Inferior parietal cortex (tissue), 1 donor: ENCODE results near the gene IP6K3.

ENCODE experiments used
- DNase-seq: peaks from one replicate; pipeline ENCODE4 v3.0.0-alpha.2; 2016; ENCODE audit errors: extremely low spot score

IP6K3 gene

DNA sequence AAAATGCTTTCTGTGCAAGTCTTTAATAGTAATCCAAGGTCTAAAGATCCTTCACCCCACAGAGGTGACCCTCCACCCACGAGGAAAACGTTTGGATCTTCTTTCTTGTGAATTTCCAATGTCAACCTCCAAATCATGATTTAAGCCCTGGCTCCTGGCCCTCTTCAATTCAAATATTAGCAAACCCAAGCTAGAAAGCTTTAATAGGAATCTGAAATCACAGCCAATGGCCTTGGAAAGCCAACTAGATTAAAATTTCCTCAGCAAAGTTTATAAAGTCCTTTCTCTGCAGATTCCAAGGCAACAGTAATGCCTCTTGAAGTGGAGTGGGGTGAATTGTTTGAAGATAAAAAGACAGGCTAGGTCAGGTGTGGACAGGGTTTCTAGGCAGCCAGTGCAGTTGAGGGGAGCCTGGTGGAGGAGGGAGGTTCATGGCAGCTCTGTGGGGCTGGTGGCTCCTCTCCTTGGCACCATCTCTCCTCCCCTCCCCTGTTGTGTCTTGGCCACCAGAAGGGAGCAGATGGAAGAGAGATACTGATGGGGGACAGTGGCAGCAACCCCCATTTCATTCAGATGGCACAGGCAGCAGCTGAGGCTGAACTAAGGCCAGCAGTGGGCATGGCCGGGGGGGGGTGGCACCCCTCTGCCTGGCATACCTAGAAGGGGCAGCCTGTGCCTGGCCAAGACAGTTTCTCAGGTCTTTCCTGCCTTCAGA is 23.2 kb downstream of the IP6K3 start:
- no peak for DNase-seq

DNA sequence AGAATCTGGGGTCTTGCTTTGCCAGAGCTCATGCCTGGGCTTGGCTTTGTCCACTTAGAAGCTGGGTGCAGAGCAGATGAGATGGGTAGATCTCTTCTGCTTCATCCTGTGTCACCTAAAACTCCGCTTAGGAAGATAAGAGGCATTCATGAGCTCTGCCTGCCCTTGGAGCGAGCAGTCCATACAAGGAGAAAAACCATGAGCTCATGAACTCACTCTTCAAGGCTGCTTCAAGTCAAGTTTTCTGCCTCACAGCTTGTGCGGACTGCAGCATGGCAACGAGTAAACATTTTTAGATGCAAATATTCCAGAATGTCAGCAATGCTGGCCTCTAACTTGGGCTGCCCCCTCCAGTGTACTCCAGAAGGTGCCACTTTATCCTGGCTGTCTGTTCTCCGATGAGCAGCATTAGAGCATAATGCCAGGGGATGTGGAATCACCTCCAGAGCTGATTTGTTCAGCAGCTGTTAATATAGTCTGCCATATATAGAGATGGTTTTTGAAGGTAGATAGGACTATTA is 24.5 kb downstream of the IP6K3 start:
- no peak for DNase-seq

GRCh38 chr6:33721508-33721907 is 25.2 kb downstream of the IP6K3 start:
- no peak for DNase-seq

- DNase-seq: no peak
Observed at GRCh38 chr6:33720998-33721397, 25.7 kb downstream of the IP6K3 start.

- no peak for DNase-seq
Observed at GRCh38 chr6:33719326-33719987, 27.2 kb downstream of the IP6K3 start.

DNA sequence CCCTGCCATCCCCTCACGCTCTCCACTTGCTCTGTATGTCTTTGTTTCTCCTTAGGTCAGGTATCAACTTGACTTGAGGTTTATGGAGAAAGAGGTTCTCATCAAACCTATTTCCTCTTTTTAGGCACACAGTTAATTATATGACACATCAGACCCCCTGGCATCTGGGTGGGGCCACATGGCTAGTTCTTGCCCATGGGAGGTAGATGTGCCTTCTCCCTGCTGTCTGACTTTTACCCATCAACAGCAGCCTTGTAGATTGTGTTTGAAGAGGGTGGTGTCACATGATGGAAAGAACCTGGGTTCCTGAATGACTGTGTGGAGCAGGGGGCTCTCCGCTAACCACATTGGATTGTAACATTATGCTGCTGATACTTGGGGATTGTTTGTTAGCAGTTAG is 28.0 kb downstream of the IP6K3 start:
- DNase-seq: no peak

- DNase-seq: no peak
Observed at GRCh38 chr6:33717934-33718455, 28.7 kb downstream of the IP6K3 start.

GRCh38 chr6:33716890-33717632 is 29.6 kb downstream of the IP6K3 start:
- DNase-seq: no peak

GRCh38 chr6:33716379-33716778 is 30.3 kb downstream of the IP6K3 start:
- DNase-seq: no peak

DNA sequence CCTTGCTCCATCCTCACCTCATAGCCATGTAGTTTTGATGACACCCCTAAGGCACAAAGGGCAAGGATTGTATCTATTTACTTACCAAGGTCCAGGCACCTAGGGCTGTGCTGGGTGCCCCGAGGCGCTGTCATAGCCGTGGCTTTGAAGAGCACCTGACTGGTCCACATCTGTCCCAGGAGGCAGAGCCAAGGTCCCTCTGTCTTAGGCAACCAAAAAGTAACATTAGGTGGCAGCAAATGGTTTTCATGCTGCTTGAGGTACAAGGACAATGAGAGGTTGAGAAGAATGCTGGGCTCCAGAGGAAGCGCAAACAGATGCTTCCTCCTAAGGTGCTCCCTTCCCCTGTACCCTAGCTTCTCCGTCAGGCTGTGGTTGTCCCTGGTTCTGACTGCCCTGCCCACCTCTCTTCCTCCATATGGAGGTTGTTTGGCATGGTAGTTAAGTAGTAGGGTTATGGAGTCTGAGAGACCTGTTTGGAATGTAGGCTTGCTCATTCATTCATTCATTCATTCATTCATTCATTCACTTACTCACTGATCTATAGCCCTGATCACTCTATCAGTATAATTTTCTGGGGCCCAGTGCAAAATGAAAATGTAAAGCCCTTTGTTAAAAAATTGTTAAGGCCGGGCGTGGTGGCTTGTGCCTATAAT is 32.2 kb downstream of the IP6K3 start:
- DNase-seq: no peak

DNA sequence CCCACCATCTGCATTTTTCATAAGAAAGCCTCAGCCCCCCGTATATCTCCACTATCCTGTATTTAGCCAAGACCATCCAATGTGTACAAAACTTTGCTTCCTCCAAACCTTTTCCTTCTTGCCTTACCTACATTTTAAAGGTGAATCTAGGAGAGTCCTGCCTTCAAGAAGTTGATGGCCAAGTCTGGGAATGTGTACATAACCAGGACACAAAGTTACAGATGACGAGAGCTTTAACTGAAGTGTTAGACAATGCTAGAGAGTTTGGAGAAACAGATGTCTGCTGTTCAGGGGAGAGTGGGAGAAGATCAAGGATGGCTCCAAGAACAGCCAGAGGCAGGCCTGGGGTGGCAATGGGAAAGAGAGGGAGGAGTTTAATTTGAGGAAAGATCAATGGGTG is 32.9 kb downstream of the IP6K3 start:
- DNase-seq: no peak

DNA sequence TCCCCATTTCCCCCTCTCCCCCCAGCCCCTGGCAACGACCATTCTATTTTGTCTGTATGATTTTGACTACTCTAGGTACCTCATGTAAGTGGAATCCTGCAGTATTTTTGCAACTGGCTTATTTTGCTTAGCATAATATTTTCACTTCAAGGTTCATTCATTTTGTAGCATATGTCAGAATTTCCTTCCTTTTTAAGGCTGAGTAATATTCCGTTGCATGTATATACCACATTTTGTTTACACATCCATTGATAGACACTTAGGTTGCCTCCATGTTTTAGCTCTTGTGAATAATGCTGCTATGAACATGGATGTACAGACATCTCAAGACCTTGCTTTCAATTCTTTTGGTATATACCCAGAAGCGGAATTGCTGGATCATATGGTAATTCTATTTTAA is 33.8 kb downstream of the IP6K3 start:
- no peak for DNase-seq

GRCh38 chr6:33711140-33712129 is 35.3 kb downstream of the IP6K3 start, which contains the start of gene UQCC2:
UQCC2 (minus strand) TSS chr6:33711700; CDS start chr6:33711686, 14 bp downstream.
- DNase-seq: peak; percentile 98

- DNase-seq: no peak
Observed at GRCh38 chr6:33710296-33711121, 36.2 kb downstream of the IP6K3 start.

DNA sequence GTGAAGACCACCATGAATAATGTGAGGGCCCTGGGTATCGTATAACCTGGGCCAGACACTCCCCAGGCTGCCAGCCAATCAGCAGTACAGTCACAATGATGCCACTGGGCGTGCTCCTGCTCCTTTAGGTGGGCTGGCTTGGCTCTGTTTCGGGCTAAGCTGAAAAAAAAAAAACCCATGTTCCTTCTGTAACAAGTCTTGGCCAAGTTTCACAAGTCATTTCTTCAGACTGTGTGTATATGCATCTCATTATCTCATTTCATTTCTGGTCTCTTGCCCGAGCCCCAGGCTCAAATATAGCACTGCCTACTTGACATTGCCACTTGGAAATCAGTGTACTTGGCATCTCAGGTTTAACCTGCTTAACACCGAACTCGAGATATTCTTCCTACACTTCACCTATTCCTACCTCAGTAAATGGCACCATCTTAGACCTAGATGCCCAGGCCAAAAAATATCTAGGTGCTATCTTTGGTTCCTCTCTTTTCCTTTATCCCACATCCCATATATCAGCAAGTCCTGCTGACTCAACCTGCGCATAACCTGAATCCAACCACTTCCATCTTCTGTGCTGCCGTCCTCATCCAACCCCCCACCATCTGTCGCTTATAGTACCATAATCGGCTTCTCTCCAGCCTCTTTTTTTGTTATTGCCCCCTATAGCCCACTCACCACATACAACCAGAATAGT is 37.0 kb downstream of the IP6K3 start:
- no peak for DNase-seq

- no peak for DNase-seq
Observed at GRCh38 chr6:33708516-33709204, 38.0 kb downstream of the IP6K3 start.

DNA sequence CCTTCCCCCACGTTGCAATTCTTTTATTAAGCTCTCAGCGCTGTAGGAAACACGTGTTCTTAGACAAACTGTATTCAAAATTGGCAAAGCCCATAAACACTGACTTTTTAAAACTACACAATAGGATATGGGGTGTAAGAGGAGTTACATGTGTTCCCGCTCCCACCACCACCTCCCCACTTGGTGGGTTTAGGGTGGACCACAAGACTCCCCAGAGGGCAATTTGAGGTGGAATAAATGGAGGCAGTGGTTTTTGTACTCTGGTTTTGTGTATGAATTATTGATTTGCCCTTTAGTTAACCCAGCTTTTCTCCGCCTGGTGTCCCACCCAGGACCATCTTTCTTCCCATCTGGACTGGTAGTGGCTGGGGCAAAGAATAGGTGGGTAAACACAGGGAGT is 38.9 kb downstream of the IP6K3 start:
- DNase-seq: no peak

GRCh38 chr6:33705955-33706725 is 40.6 kb downstream of the IP6K3 start:
- no peak for DNase-seq
